DOHH2 (cell line): Measurements from ENCODE around the gene FREM1.

Experiments used
- EZH2phosphoT487 ChIP-seq: fragments of 200-600 bp; sonication (generic); IDR thresholded peaks from 2 replicates; pipeline ENCODE4 v1.6.1; 2017; ENCODE audit warnings: borderline replicate concordance, mild to moderate bottlenecking, antibody characterized with exemption, low read length, moderate library complexity, mixed read lengths
- TF ChIP-seq, protein P1 (sequence below): fragments of 200-600 bp; sonication (generic); IDR thresholded peaks from one replicate; pipeline ENCODE4 v1.5.1; 2014; ENCODE audit warnings: antibody characterized with exemption, mild to moderate bottlenecking, low read depth, low read length; ENCODE audit not compliant: poor library complexity, severe bottlenecking

GRCh38 chr9:14710804-14711203, 199.4 kb downstream of the FREM1 start:
- TF ChIP-seq, protein P1, sequence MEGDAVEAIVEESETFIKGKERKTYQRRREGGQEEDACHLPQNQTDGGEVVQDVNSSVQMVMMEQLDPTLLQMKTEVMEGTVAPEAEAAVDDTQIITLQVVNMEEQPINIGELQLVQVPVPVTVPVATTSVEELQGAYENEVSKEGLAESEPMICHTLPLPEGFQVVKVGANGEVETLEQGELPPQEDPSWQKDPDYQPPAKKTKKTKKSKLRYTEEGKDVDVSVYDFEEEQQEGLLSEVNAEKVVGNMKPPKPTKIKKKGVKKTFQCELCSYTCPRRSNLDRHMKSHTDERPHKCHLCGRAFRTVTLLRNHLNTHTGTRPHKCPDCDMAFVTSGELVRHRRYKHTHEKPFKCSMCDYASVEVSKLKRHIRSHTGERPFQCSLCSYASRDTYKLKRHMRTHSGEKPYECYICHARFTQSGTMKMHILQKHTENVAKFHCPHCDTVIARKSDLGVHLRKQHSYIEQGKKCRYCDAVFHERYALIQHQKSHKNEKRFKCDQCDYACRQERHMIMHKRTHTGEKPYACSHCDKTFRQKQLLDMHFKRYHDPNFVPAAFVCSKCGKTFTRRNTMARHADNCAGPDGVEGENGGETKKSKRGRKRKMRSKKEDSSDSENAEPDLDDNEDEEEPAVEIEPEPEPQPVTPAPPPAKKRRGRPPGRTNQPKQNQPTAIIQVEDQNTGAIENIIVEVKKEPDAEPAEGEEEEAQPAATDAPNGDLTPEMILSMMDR: no peak
- TF ChIP-seq EZH2phosphoT487: no peak
